Neural cell (in vitro differentiated cells): ENCODE measurements around the gene TTC1.

Source experiments
- EZH2 ChIP-seq: fragments of 200-600, 300-800 bp; shearing (Covaris generic), sonication (generic); IDR thresholded peaks from 2 replicates; pipeline ENCODE4 v1.6.1; 2014; ENCODE audit warnings: antibody characterized with exemption, low read length, borderline replicate concordance, mild to moderate bottlenecking; ENCODE audit not compliant: insufficient read depth, poor library complexity, severe bottlenecking
- POLR2AphosphoS5 ChIP-seq: IDR thresholded peaks from 2 replicates; pipeline ENCODE4 v1.6.1; 2012
- RAD21 ChIP-seq: fragments of 450-650 bp; conservative IDR thresholded peaks from 2 replicates; pipeline ENCODE4 v1.6.1; 2014; ENCODE audit warnings: antibody characterized with exemption, mild to moderate bottlenecking, moderate library complexity
- TF ChIP-seq, protein P1 (sequence below): fragments of 450-650 bp; IDR thresholded peaks from 2 replicates; pipeline ENCODE4 v1.5.1; 2014; ENCODE audit warnings: antibody characterized with exemption, mild to moderate bottlenecking, moderate library complexity; ENCODE audit not compliant: poor library complexity, severe bottlenecking

DNA sequence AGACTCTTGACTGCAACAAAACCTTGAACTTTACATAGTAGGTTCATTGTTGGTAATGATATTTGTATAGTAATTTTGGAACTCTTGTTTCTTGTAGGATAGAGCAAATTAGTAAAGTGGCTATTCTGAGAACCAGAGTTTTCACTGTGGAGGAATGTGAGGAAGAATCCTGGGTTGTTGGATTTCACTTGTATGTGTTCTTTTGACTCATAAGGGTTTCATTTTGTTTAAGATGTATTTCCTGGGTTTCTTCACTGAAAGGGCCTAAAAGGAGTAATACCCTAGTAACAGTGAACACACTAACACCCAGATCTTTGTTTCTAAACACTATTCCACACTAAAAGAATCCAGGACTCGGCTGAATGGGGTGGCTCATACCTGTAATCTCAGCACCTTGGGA, 20.1 kb downstream of the TTC1 start:
- TF ChIP-seq EZH2 (no peak), RAD21 (no peak), POLR2AphosphoS5 (no peak)
- TF ChIP-seq, protein P1, sequence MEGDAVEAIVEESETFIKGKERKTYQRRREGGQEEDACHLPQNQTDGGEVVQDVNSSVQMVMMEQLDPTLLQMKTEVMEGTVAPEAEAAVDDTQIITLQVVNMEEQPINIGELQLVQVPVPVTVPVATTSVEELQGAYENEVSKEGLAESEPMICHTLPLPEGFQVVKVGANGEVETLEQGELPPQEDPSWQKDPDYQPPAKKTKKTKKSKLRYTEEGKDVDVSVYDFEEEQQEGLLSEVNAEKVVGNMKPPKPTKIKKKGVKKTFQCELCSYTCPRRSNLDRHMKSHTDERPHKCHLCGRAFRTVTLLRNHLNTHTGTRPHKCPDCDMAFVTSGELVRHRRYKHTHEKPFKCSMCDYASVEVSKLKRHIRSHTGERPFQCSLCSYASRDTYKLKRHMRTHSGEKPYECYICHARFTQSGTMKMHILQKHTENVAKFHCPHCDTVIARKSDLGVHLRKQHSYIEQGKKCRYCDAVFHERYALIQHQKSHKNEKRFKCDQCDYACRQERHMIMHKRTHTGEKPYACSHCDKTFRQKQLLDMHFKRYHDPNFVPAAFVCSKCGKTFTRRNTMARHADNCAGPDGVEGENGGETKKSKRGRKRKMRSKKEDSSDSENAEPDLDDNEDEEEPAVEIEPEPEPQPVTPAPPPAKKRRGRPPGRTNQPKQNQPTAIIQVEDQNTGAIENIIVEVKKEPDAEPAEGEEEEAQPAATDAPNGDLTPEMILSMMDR: no peak
